GM23338 (cell line): ENCODE results near the gene RECQL5. TPM values are rescaled to one million over a fixed set of nuclear protein-coding genes. Genes with fewer than 3 reads are reported as not detected.

Experiments used
- ATAC-seq: fragments of 200-7000 bp; cut with Tn5 transposase; 3 replicates; pipeline ENCODE4 v1.9.1; 2020
- DNase-seq: peaks from one replicate; pipeline ENCODE4 v3.0.0-alpha.2; 2015; ENCODE audit warnings: low spot score
- H2AFZ ChIP-seq: fragments of 200-600 bp; sonication (generic); 2 replicates; pipeline ENCODE4 v1.8.0; 2016; ENCODE audit warnings: antibody characterized with exemption, mild to moderate bottlenecking, moderate library complexity
- H3F3A ChIP-seq: fragments of 200-600 bp; sonication (generic); replicated peaks from 2 replicates; pipeline ENCODE4 v1.8.0; 2017; ENCODE audit warnings: antibody characterized with exemption, mixed run types, low read depth
- H3K27ac ChIP-seq: fragments of 200-600 bp; sonication (generic); 2 replicates; pipeline ENCODE4 v1.6.1; 2016; ENCODE audit warnings: low read depth
- H3K27me3 ChIP-seq: fragments of 200-600 bp; sonication (generic); 2 replicates; pipeline ENCODE4 v1.8.0; 2016; ENCODE audit warnings: mild to moderate bottlenecking, mixed run types, moderate library complexity; ENCODE audit not compliant: insufficient read depth
- H3K36me3 ChIP-seq: fragments of 200-600 bp; sonication (generic); 2 replicates; pipeline ENCODE4 v1.8.0; 2016; ENCODE audit warnings: mild to moderate bottlenecking; ENCODE audit not compliant: insufficient read depth
- H3K4me1 ChIP-seq: fragments of 200-600 bp; sonication (generic); 2 replicates; pipeline ENCODE4 v1.8.0; 2016; ENCODE audit warnings: mild to moderate bottlenecking, moderate library complexity; ENCODE audit not compliant: insufficient read depth
- H3K4me2 ChIP-seq: fragments of 200-600 bp; sonication (generic); 2 replicates; pipeline ENCODE4 v1.7.1; 2017; ENCODE audit warnings: mixed run types
- H3K4me3 ChIP-seq: fragments of 200-600 bp; sonication (generic); 2 replicates; pipeline ENCODE4 v1.6.1; 2016; ENCODE audit warnings: mixed run types
- H3K79me2 ChIP-seq: fragments of 200-600 bp; sonication (generic); replicated peaks from 2 replicates; pipeline ENCODE4 v1.8.0; 2017; ENCODE audit warnings: mild to moderate bottlenecking; ENCODE audit not compliant: insufficient read depth
- H3K9me2 ChIP-seq: fragments of 200-600 bp; sonication (generic); 2 replicates; pipeline ENCODE4 v1.8.0; 2017; ENCODE audit not compliant: insufficient read depth
- H4K20me1 ChIP-seq: fragments of 200-600 bp; sonication (generic); replicated peaks from 2 replicates; pipeline ENCODE4 v1.8.0; 2017; ENCODE audit warnings: mild to moderate bottlenecking; ENCODE audit not compliant: insufficient read depth
- H3K27ac Mint-ChIP-seq: 2 replicates; pipeline ENCODE4 v1.8.0; 2020; ENCODE audit warnings: inconsistent platforms, mild to moderate bottlenecking, moderate library complexity, mixed read lengths
- H3K27me3 Mint-ChIP-seq: 3 replicates; pipeline ENCODE4 v1.8.0; 2022; ENCODE audit warnings: low read depth, mild to moderate bottlenecking, moderate library complexity, mixed read lengths, inconsistent platforms; ENCODE audit not compliant: insufficient read depth, poor library complexity
- H3K36me3 Mint-ChIP-seq: 3 replicates; pipeline ENCODE4 v1.8.0; 2021; ENCODE audit warnings: low read depth, mild to moderate bottlenecking, inconsistent platforms, moderate library complexity, mixed read lengths
- H3K4me1 Mint-ChIP-seq: 3 replicates; pipeline ENCODE4 v1.8.0; 2020; ENCODE audit warnings: mild to moderate bottlenecking, inconsistent platforms, mixed read lengths
- H3K4me3 Mint-ChIP-seq: 3 replicates; pipeline ENCODE4 v1.8.0; 2021; ENCODE audit warnings: moderate library complexity, mild to moderate bottlenecking, inconsistent platforms, mixed read lengths
- H3K9me3 Mint-ChIP-seq: 3 replicates; pipeline ENCODE4 v1.8.0; 2020; ENCODE audit warnings: moderate library complexity, mild to moderate bottlenecking, inconsistent platforms, mixed read lengths
- CREB1 ChIP-seq: fragments of 250-450 bp; sonication (Bioruptor Pico); IDR thresholded peaks from 2 replicates; pipeline ENCODE4 v1.5.0; 2020; ENCODE audit warnings: low read depth, mild to moderate bottlenecking, moderate library complexity
- EZH2 ChIP-seq: fragments of 200-600 bp; sonication (generic); IDR thresholded peaks from one replicate; pipeline ENCODE4 v1.8.0; 2017; ENCODE audit warnings: antibody characterized with exemption, mild to moderate bottlenecking, low read depth; ENCODE audit not compliant: unreplicated experiment
- EZH2phosphoT487 ChIP-seq: fragments of 200-600 bp; sonication (generic); IDR thresholded peaks from one replicate; pipeline ENCODE4 v1.8.1; 2018; ENCODE audit warnings: antibody characterized with exemption; ENCODE audit not compliant: unreplicated experiment
- NANOG ChIP-seq: IDR thresholded peaks from 2 replicates; pipeline ENCODE4 v1.6.1; 2016; ENCODE audit warnings: antibody characterized with exemption, borderline replicate concordance
- STAT1 ChIP-seq: IDR thresholded peaks from one replicate; pipeline ENCODE4 v1.6.1; 2016; ENCODE audit warnings: antibody characterized with exemption; ENCODE audit not compliant: unreplicated experiment
- ZNF331 ChIP-seq: fragments of 250-450 bp; sonication (Bioruptor Pico); IDR thresholded peaks from 2 replicates; pipeline ENCODE4 v1.5.0; 2020; ENCODE audit warnings: low read depth, mild to moderate bottlenecking, moderate library complexity
- polyA plus RNA-seq: library from polyadenylated mRNA; unstranded; fragments of >200 nt; fragmentation: Nextera tagmentation; extraction: Ambion mirVana; gene quantifications from 2 replicates; pipeline ENCODE4 v1.2.1, GENCODE V29; 2016
- total RNA-seq: library from RNA; depleted of rRNA; stranded (reverse); fragments of >200 nt; shearing (Covaris generic); gene quantifications from 2 replicates; pipeline ENCODE4 v1.2.3, GENCODE V29; 2014
- TF ChIP-seq, protein P1 (sequence below), 2 experiments: fragments of 200-600 bp in 1 of 2; sonication (generic) in 1 of 2; conservative IDR thresholded peaks; 2 replicates each; pipeline versions ENCODE4 v1.5.1 to v1.6.1; 2016 to 2017; ENCODE audit warnings: antibody characterized with exemption in 2 of 2, low read depth in 2 of 2, mild to moderate bottlenecking in 2 of 2, moderate library complexity in 1 of 2
- TF ChIP-seq, protein P2 (sequence below): IDR thresholded peaks from one replicate; pipeline ENCODE4 v1.6.1; 2018; ENCODE audit warnings: antibody characterized with exemption; ENCODE audit not compliant: unreplicated experiment

Gene RECQL5
- total and polyA plus RNA-seq, 2 experiments from 2014 or later: 20.0 to 23.3 TPM

GRCh38 chr17:75664099-75664549 is 2.8 kb downstream of the RECQL5 start:
- Histone ChIP-seq H3K4me2 (no peak overlapping the region), H3K27ac (no peak overlapping the region), H3K9me2 (no peaks in the 10 kb centered on the region), H3K27me3 (no peaks in the 10 kb centered on the region), H3K36me3 (peaks cover 4% of the 10 kb centered on the region; the same call in 1 of the 2 replicates), H3F3A (peaks cover 9% of the 10 kb centered on the region), H2AFZ (no peak overlapping the region), H3K4me3 (no peak overlapping the region), H3K4me1 (peaks cover 14% of the 10 kb centered on the region), H3K79me2 (peaks cover 39% of the 10 kb centered on the region), H4K20me1 (peaks cover 4% of the 10 kb centered on the region; the same call in 1 of the 2 replicates)
- Mint-ChIP-seq H3K4me1 (peaks cover 10% of the 10 kb centered on the region), H3K9me3 (no peaks in the 10 kb centered on the region), H3K4me3 (no peak overlapping the region), H3K27ac (no peak overlapping the region; the same call in 1 of the 2 replicates), H3K27me3 (no peaks in the 10 kb centered on the region), H3K36me3 (peaks cover 31% of the 10 kb centered on the region)
- DNase-seq (no peak), ATAC-seq (no peak)
- TF ChIP-seq STAT1 (no peak), NANOG (no peak), EZH2 (no peak), EZH2phosphoT487 (no peak), ZNF331 (CRISPR knock-in tag) (no peak), CREB1 (CRISPR knock-in tag) (no peak)
- TF ChIP-seq, protein P1, sequence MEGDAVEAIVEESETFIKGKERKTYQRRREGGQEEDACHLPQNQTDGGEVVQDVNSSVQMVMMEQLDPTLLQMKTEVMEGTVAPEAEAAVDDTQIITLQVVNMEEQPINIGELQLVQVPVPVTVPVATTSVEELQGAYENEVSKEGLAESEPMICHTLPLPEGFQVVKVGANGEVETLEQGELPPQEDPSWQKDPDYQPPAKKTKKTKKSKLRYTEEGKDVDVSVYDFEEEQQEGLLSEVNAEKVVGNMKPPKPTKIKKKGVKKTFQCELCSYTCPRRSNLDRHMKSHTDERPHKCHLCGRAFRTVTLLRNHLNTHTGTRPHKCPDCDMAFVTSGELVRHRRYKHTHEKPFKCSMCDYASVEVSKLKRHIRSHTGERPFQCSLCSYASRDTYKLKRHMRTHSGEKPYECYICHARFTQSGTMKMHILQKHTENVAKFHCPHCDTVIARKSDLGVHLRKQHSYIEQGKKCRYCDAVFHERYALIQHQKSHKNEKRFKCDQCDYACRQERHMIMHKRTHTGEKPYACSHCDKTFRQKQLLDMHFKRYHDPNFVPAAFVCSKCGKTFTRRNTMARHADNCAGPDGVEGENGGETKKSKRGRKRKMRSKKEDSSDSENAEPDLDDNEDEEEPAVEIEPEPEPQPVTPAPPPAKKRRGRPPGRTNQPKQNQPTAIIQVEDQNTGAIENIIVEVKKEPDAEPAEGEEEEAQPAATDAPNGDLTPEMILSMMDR (conservative IDR thresholded peaks at IDR 0.05; ENCODE audit: low read depth in 2 of 2): no peak
- TF ChIP-seq, protein P2, sequence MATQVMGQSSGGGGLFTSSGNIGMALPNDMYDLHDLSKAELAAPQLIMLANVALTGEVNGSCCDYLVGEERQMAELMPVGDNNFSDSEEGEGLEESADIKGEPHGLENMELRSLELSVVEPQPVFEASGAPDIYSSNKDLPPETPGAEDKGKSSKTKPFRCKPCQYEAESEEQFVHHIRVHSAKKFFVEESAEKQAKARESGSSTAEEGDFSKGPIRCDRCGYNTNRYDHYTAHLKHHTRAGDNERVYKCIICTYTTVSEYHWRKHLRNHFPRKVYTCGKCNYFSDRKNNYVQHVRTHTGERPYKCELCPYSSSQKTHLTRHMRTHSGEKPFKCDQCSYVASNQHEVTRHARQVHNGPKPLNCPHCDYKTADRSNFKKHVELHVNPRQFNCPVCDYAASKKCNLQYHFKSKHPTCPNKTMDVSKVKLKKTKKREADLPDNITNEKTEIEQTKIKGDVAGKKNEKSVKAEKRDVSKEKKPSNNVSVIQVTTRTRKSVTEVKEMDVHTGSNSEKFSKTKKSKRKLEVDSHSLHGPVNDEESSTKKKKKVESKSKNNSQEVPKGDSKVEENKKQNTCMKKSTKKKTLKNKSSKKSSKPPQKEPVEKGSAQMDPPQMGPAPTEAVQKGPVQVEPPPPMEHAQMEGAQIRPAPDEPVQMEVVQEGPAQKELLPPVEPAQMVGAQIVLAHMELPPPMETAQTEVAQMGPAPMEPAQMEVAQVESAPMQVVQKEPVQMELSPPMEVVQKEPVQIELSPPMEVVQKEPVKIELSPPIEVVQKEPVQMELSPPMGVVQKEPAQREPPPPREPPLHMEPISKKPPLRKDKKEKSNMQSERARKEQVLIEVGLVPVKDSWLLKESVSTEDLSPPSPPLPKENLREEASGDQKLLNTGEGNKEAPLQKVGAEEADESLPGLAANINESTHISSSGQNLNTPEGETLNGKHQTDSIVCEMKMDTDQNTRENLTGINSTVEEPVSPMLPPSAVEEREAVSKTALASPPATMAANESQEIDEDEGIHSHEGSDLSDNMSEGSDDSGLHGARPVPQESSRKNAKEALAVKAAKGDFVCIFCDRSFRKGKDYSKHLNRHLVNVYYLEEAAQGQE: no peak

DNA sequence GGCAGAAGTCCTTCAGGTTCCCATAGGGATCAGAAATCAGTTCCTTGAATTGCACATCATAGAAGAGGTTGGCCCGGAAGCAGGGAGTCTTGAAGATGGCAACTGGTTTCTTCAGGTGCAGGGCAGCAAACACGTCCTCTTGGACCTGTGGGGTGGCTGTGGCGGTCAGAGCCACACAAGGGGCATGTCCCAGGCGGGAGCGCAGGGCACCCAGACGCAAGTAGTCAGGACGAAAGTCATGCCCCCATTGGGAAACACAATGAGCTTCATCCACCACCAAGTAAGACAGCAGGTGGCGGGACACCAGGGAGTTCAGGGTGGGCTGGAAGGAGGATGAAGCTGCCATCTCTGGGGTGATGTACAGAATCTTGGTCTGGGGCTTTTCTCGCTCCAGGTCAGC is 4.4 kb downstream of the RECQL5 start:
- H2AFZ ChIP-seq: no peak overlapping the region
- ATAC-seq (no peak), DNase-seq (no peak)
- H3K27ac Mint-ChIP-seq: no peak overlapping the region
- H3K9me2 ChIP-seq: no peaks in the 10 kb centered on the region
- TF ChIP-seq, protein P1 (conservative IDR thresholded peaks at IDR 0.05; ENCODE audit: low read depth in 2 of 2): no peak
- H3K27ac ChIP-seq: no peak overlapping the region
- peaks cover 28% of the 10 kb centered on the region for H3K36me3 Mint-ChIP-seq
- peaks cover 6% of the 10 kb centered on the region; the same call in 1 of the 2 replicates for H3K4me1 ChIP-seq
- H3K4me3 ChIP-seq: no peak overlapping the region
- H3K4me3 Mint-ChIP-seq: no peak overlapping the region
- peaks cover 4% of the 10 kb centered on the region; the same call in 1 of the 2 replicates for H4K20me1 ChIP-seq
- peaks cover 5% of the 10 kb centered on the region; the same call in 2 of the 3 replicates for H3K4me1 Mint-ChIP-seq
- H3K27me3 Mint-ChIP-seq: no peaks in the 10 kb centered on the region
- no peaks in the 10 kb centered on the region for H3K9me3 Mint-ChIP-seq
- no peaks in the 10 kb centered on the region for H3K27me3 ChIP-seq
- H3F3A ChIP-seq: no peaks in the 10 kb centered on the region
- H3K4me2 ChIP-seq: no peak overlapping the region
- H3K36me3 ChIP-seq: no peaks in the 10 kb centered on the region
- peaks cover 23% of the 10 kb centered on the region for H3K79me2 ChIP-seq
